DND-41 (cell line): ENCODE data around the gene CPAMD8.

ENCODE experiments used
- CTCF ChIP-seq: IDR thresholded peaks from 2 replicates; pipeline ENCODE4 v1.5.1; 2012; ENCODE audit warnings: borderline replicate concordance, low read length, moderate library complexity, mild to moderate bottlenecking; ENCODE audit not compliant: poor library complexity, severe bottlenecking; ENCODE audit errors: extremely low read depth
- EZH2 ChIP-seq: IDR thresholded peaks from 3 replicates; pipeline ENCODE4 v1.6.1; 2012; ENCODE audit warnings: borderline replicate concordance, low read depth, mild to moderate bottlenecking, moderate library complexity, low read length, inconsistent platforms; ENCODE audit not compliant: severe bottlenecking

- no peak for TF ChIP-seq CTCF
- TF ChIP-seq EZH2 = no peak
These were observed 4.6 kb downstream of the CPAMD8 start for GRCh38 chr19:17021793-17022590.
